Body of pancreas (tissue), 4 donors: Measurements from ENCODE around the gene CEP104.

Experiments
- CTCF ChIP-seq, 7 experiments: fragments of 450-650 bp in 4 of 7; fragments of 200-600 bp in 3 of 7; sonication (generic) in 3 of 7; IDR thresholded peaks; one replicate each; pipeline ENCODE4 v1.5.1; 2016 to 2019; ENCODE audit warnings: antibody characterized with exemption in 7 of 7
- POLR2A ChIP-seq, 3 donors: fragments of 450-650 bp; IDR thresholded peaks; one replicate each; pipeline ENCODE4 v1.6.1; 2016; ENCODE audit warnings: antibody characterized with exemption in 3 of 3, mild to moderate bottlenecking in 2 of 3

- TF ChIP-seq CTCF (IDR thresholded peaks at IDR 0.05) (no peak), POLR2A (IDR thresholded peaks at IDR 0.05) (no peak)
Measured at GRCh38 chr1:3831689-3832088, 25.3 kb downstream of the CEP104 start.
